Kidney (tissue), 14 donors: Measurements from ENCODE around the gene RNF186. TPM values are rescaled to one million over a fixed set of nuclear protein-coding genes. Genes with fewer than 3 reads are reported as not detected.

Experiments
- DNase-seq, 5 donors: peaks; one replicate each; pipeline ENCODE4 v3.0.0-alpha.2; 2013 to 2020
- FAIRE-seq: peaks from 2 replicates; lab custom pipeline; 2012; peaks lifted over from hg19 to GRCh38; lab: Jason Lieb, UNC
- H3K27ac ChIP-seq, 2 donors: one replicate each; pipeline ENCODE4 v1.7.0; 2013; ENCODE audit warnings: low read depth in 2 of 2, low read length in 2 of 2, inconsistent platforms in 1 of 2
- H3K27me3 ChIP-seq: one replicate; pipeline ENCODE4 v1.7.1; 2013; ENCODE audit warnings: low read length, inconsistent platforms; ENCODE audit not compliant: control insufficient read depth, insufficient read depth
- H3K36me3 ChIP-seq, 3 donors: one replicate each; pipeline versions ENCODE4 v1.7.0 to v1.7.1; 2013; ENCODE audit warnings: low read length in 3 of 3, control low read depth in 1 of 3, inconsistent platforms in 1 of 3; ENCODE audit not compliant: insufficient read depth in 3 of 3, control insufficient read depth in 2 of 3
- H3K4me1 ChIP-seq, 3 donors: one replicate each; pipeline versions ENCODE4 v1.7.0 to v1.7.1; 2013; ENCODE audit warnings: low read length in 3 of 3, inconsistent platforms in 1 of 3, low read depth in 1 of 3; ENCODE audit not compliant: control insufficient read depth in 2 of 3, insufficient read depth in 2 of 3
- H3K4me3 ChIP-seq, 3 donors: one replicate each; pipeline versions ENCODE4 v1.7.0 to v1.8.1; 2013; ENCODE audit warnings: low read length in 3 of 3, control low read depth in 1 of 3, inconsistent platforms in 1 of 3
- H3K9ac ChIP-seq, 3 donors: one replicate each; pipeline versions ENCODE4 v1.7.0 to v1.7.1; 2013; ENCODE audit warnings: low read length in 3 of 3, control low read depth in 1 of 3, inconsistent platforms in 1 of 3
- H3K9me3 ChIP-seq, 3 donors: one replicate each; pipeline versions ENCODE4 v1.7.0 to v1.7.1; 2013; ENCODE audit warnings: low read length in 3 of 3, control low read depth in 1 of 3, inconsistent platforms in 1 of 3; ENCODE audit not compliant: control insufficient read depth in 2 of 3, insufficient read depth in 1 of 3
- CTCF ChIP-seq: IDR thresholded peaks from 3 replicates; pipeline ENCODE4 v1.5.1; 2012; ENCODE audit warnings: mild to moderate bottlenecking, moderate library complexity, borderline replicate concordance; ENCODE audit not compliant: insufficient read depth; ENCODE audit errors: extremely low read depth
- intact Hi-C: fragments of 100-400 bp; cut with DNase I; formaldehyde crosslinking; loops from one replicate; pipeline ENCODE4 v1.11.1; 2022
- polyA plus RNA-seq: library from polyadenylated mRNA; stranded (reverse); fragments of 350-450 nt; fragmentation: Illumina TruSeq; extraction: RNeasy Lipid Tissue Mini Kit (QIAGEN cat#74804); gene quantifications from one replicate; pipeline ENCODE4 v1.2.3, GENCODE V29; 2014; ENCODE audit warnings: low read depth, low replicate concordance; ENCODE audit not compliant: insufficient read depth
- total RNA-seq: library from RNA; stranded (reverse); fragmentation: NEBNext Ultra II Directional; extraction: Animal tissue kit (Norgen Biotek cat#: 25700); gene quantifications from one replicate; pipeline ENCODE4 v1.2.1, GENCODE V29; 2021
- donor health status: control.
- donor health status: control.
- donor health status: control.
- donor health status: control.
- donor health status: control.
- donor health status: DM: yes; HTN: yes; CAD: no.
- donor health status: Normal renal cell carcinoma (clear cell type).

Gene RNF186
- total and polyA plus RNA-seq, 2 donors from 2014 or later: 2.7 to 111 TPM

GRCh38 chr1:19840228-19840627 is 25.1 kb upstream of the RNF186 start:
- H3K4me1 ChIP-seq: peaks cover 2 to 8% (median 4%) of the 10 kb centered on the region in 3 donors
- H3K9ac ChIP-seq: no peak overlapping the region
- no peak for DNase-seq
- no peak overlapping the region for H3K27ac ChIP-seq
- FAIRE-seq: no peak
- H3K4me3 ChIP-seq: no peak overlapping the region
- no peaks in the 10 kb centered on the region for H3K27me3 ChIP-seq
- no peak for TF ChIP-seq CTCF
- no peaks in the 10 kb centered on the region for H3K36me3 ChIP-seq
- peaks cover 0 to 5% (median 0%) of the 10 kb centered on the region in 3 donors for H3K9me3 ChIP-seq
- intact Hi-C loops: no loop called here

GRCh38 chr1:19837866-19838265 is 22.8 kb upstream of the RNF186 start:
- no peak for TF ChIP-seq CTCF
- Histone ChIP-seq H3K4me1 (no peaks in the 10 kb centered on the region), H3K9ac (no peak overlapping the region), H3K27me3 (no peaks in the 10 kb centered on the region), H3K9me3 (peaks cover 0 to 3% (median 0%) of the 10 kb centered on the region in 3 donors), H3K27ac (no peak overlapping the region), H3K4me3 (no peak overlapping the region), H3K36me3 (no peaks in the 10 kb centered on the region)
- DNase-seq: no peak
- intact Hi-C loops: no loop called here
- FAIRE-seq: no peak

GRCh38 chr1:19835578-19835977 is 20.5 kb upstream of the RNF186 start:
- H3K9ac ChIP-seq: no peak overlapping the region
- no peak overlapping the region for H3K4me3 ChIP-seq
- no peak for TF ChIP-seq CTCF
- no peaks in the 10 kb centered on the region for H3K9me3 ChIP-seq
- FAIRE-seq: no peak
- H3K27ac ChIP-seq: no peak overlapping the region
- H3K27me3 ChIP-seq: no peaks in the 10 kb centered on the region
- intact Hi-C loops: no loop called here
- DNase-seq: no peak
- H3K36me3 ChIP-seq: no peaks in the 10 kb centered on the region
- no peaks in the 10 kb centered on the region for H3K4me1 ChIP-seq

- Histone ChIP-seq H3K4me1 (no peaks in the 10 kb centered on the region), H3K4me3 (no peak overlapping the region), H3K27ac (no peak overlapping the region), H3K27me3 (no peaks in the 10 kb centered on the region), H3K9me3 (no peaks in the 10 kb centered on the region), H3K36me3 (no peaks in the 10 kb centered on the region), H3K9ac (no peak overlapping the region)
- TF ChIP-seq CTCF: no peak
- DNase-seq (no peak), FAIRE-seq (no peak)
- intact Hi-C loops: no loop called here
These were observed 16.4 kb upstream of the RNF186 start for GRCh38 chr1:19831441-19831840.
